SW 1271 (cell line): ENCODE results near the gene ZNF79.
A peak's percentile ranks its signal among the peaks of the same experiment; 100 is the strongest.

ENCODE experiments used
- DNase-seq, 2 experiments: peaks; one replicate each; lab custom pipeline; 2025; lab: John Stamatoyannopoulos, UW

Gene ZNF79

DNA sequence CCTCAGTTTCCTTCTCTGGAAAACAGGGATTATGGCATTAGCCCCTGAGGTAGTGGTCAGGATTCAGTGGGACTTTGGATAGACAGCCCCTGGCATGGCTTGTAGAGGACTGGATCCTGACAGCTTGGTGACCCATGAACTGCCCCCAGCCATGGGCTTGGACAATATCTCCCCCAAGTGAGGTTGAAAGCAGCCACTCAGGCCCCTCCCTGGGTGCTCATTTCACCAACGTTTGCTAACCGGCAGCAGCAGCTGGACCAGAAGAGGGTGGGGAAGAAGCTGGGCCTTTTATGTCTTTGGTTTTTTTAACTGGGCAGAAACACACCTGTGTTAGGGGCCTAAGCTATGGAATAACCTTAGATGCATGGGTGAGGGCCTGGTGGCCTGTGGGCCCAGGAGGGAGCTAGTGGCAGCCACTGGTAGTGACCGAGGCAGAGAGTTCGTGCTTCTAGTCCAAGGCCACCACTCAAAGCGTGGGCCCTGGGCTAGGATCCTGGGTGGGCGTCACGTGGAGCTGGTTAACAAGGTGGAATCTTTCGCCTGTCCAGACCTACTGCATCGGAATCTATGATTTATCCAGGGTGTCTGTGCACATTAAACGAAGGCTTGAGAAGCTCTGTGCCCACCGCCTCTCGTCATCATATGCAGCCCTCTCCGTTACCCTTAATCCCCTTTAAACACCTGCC lies 25.3 kb upstream of the ZNF79 start:
- DNase-seq = no peak

DNA sequence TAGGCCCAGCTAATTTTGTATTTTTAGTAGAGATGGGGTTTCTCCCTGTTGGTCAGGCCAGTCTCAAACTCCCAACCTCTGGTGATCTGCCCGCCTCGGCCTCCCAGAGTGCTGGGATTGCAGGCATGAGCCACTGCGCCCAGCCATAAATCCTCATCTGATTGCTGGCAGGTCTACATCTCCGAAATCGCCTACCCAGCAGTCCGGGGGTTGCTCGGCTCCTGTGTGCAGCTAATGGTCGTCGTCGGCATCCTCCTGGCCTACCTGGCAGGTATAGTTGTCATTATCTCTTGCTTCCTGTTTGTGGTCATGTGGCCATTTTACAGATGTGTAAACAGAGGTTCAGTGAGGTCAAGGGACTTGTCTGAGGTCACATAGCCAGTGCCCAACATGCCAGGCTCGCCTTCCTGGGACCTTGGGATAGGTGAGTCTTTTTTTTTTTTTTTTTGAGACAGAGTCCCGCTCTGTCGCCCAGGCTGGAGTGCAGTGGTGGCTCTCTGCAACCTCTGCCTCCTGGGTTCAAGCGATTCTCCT lies 24.4 kb upstream of the ZNF79 start:
- no peak for DNase-seq

DNA sequence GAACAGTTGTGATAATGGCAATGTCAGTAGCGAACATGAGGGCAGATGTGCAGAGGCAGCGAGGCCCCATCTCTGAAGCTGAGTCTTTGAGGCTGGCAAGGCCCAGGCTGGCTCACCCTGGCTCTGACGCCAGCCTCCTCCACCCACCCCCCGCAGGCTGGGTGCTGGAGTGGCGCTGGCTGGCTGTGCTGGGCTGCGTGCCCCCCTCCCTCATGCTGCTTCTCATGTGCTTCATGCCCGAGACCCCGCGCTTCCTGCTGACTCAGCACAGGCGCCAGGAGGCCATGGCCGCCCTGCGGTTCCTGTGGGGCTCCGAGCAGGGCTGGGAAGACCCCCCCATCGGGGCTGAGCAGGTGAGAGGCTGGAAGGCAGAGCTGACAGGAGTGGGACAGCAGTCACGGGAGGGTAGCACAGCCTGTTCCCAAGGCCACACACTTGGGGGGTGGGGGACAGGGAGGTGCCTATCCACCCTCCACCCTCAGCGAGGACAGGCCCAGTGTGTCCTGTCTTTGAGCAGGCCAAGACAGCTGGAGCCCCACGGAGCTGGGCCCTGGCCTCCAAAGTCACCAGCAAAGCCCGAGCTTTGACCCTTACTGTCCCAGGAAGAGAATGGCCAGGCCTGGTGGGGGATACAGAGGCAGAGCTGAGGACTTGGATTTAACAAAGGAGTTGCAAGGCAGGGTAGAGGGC lies 21.6 kb upstream of the ZNF79 start:
- DNase-seq = no peak

DNA sequence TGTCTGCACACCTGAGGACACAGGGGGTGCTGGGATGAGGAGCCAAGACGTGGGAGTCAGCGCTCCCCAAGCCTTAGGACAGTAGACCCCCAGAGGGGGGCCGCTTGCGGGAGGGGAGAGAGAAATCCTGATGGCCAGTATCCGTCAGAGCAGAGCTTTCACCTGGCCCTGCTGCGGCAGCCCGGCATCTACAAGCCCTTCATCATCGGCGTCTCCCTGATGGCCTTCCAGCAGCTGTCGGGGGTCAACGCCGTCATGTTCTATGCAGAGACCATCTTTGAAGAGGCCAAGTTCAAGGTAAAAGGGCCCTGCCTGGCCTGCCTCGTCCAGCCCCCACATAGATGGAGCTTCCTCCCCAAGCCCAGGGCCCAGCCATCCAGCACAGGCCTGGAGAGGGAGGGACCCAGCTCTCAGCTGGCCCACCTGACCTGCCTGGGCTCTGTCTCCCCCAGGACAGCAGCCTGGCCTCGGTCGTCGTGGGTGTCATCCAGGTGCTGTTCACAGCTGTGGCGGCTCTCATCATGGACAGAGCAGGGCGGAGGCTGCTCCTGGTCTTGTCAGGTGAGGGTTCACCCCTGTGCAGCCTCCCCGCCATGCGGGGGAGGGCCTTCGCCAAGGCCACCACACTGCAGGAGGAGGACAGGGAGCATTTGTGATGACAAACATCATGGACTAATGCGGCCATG lies 20.5 kb upstream of the ZNF79 start:
- DNase-seq = no peak

DNA sequence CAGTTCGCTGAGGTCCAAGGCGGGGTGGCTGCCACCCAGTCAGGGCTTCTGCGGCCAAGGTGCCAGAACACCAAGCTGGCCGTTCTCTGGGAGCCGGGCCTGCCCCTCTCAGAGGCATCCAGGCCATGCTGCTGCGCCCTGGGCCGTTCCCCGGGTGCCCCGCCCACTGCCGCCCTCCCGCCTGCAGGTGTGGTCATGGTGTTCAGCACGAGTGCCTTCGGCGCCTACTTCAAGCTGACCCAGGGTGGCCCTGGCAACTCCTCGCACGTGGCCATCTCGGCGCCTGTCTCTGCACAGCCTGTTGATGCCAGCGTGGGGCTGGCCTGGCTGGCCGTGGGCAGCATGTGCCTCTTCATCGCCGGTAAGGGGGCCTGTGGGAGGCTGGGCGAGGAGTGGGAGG lies 19.6 kb upstream of the ZNF79 start:
- no peak for DNase-seq

DNA sequence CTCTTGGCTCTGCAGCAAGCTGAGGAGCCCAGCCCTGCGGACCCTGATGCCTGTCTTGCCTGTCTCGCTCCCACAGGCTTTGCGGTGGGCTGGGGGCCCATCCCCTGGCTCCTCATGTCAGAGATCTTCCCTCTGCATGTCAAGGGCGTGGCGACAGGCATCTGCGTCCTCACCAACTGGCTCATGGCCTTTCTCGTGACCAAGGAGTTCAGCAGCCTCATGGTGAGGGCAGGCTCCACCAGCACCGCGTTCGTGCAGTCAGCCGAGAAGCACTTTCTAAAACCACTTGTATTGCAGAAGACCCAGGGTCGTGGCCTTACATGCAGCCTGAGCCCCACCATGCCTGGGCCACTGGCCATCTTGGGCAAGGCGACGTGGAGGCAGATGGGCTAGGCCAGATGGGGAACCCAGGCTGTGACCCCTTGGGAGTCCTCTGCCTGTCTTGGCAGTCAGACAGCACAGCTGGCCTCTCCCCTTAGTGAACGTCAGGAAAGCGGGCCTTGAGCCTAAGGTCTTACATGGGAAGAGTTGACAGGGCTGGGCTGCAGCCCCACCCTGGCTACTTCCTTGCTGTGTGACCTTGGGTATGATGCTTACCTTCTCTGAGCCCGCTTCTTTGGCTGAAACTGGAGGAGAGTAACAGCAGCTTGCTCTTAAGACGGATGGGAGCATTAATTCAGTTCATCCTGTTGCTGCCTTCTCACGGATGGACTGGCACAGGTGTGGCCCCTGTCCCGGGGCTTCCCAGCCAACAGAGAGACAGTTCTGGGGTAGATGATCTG lies 18.6 kb upstream of the ZNF79 start:
- no peak for DNase-seq

DNA sequence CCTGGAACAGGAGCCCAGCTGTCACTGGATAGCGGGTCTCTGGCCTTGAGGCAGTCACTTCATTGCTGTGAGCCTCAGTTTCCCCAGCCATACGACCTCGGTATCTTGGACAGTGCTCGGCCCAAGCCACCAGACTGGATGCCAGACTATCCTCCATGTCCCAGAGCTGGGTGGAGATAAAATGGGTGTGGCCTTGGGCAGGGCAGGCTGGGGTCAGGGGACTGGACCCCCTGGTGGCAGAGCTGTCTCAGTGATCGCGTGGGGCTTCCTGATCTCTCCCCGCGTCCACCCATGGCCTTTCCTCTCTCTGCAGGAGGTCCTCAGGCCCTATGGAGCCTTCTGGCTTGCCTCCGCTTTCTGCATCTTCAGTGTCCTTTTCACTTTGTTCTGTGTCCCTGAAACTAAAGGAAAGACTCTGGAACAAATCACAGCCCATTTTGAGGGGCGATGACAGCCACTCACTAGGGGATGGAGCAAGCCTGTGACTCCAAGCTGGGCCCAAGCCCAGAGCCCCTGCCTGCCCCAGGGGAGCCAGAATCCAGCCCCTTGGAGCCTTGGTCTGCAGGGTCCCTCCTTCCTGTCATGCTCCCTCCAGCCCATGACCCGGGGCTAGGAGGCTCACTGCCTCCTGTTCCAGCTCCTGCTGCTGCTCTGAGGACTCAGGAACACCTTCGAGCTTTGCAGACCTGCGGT lies 17.2 kb upstream of the ZNF79 start:
- DNase-seq = no peak

DNA sequence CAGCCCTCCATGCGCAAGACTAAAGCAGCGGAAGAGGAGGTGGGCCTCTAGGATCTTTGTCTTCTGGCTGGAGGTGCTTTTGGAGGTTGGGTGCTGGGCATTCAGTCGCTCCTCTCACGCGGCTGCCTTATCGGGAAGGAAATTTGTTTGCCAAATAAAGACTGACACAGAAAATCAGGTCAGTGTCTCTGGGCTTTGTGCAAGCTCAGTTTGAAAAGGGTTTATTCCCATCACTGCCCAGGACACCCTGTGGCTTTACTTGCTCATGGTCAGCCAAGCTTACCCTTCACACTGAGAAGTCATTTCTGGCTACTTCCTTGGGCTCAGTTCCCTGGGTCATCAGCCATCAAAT lies 16.7 kb upstream of the ZNF79 start:
- no peak for DNase-seq

DNA sequence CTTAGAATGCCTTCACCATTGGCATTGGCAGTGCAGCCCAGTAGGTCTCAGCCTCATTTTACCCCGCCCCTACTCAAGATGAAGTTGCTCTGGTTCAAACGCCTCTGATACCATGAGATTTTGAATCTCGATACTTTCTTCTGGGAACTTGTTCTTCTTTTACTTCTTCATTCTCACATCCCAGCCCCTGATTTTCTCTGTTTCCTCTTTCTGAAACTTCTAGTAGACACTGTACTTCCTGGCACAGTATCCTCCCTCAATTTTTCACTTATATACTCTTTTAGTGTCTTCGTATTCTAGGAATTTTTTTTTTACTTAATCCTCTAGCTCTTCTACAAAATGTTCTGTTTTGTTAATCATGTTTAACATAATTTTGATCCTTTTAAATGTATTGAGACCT lies 13.1 kb upstream of the ZNF79 start:
- no peak for DNase-seq

DNA sequence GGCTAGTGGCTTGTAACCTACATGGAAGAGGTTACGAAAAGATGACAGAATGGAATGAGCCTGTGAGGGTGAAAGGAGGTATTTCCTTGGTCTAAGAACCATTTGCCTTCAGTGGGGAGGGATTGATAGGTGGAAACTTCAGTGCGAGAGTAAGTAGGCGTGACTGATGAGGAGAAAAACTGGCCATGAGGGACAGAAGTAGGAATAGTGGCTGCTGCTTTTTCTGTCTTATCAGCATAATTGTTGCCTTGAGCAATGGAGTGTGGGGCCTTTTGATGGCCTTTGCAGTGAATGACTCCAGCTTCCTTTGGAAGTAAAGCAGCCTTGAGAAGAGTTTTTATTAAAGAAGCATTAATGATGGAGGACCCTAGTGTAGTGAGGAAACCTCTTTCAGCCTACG lies 9.0 kb upstream of the ZNF79 start:
- DNase-seq = no peak

DNA sequence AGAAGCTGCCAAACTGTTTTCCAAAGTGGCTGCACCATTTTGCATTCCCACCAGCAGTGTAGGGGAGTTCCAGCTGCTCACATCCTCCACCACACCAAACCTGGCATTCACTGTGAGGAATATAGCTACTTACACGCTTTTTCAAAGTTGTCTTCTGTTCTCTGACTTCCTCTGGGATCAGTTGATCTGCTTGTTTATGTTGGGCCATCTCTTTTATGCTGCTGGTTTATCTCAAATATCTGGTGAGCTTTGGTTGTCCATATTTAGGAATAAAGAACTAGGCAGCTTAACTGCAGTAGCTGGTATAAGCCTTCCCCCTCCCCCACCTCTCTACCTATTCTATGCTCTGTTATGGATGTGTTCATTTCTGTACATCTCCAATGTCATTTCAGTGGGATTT lies 8.5 kb upstream of the ZNF79 start:
- DNase-seq = no peak

DNA sequence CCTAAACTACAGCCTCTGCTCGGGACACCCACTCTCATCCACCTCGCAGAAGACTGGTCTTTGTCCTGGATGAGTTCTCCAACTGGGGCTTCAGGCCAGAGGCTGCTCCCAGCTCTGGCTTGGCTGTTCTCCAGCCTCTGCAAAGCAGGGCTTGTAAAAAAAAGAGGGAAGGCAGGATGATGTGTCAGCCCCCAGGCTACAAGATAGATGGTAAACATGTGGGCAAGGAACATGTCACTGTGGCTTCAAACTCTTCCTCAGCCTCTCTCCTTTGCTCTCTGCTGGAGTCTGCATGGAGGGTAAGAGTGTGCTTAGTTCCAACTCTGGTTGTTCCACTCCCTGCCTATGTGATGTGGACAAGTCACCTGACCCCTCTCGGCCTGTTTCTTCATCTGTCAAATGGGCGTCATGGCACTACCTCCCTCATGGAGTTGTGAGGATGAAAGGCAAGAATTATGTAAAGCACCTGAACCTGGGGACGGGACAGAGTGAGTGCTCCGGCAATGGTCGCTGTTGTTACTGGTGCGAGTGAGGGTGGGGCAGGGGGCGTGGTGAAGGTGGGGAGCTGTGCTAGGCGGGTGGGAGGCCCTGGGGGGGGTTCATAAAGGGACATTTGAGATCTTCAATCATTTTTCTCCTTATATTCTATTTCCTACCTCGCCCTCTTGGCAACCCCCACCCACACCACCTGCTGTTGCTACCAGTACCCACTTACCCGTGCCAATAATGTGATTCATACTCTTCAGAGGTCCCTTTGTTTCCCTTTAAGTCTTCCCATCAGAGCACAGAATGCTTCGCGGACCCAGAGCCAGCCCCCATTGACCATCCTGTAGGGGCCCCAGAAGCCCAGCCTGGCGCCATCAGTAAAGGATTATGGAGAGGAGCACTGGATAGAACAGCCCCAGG lies 6.8 kb upstream of the ZNF79 start:
- DNase-seq = peak in 1 of 2 experiments; percentile 31

DNA sequence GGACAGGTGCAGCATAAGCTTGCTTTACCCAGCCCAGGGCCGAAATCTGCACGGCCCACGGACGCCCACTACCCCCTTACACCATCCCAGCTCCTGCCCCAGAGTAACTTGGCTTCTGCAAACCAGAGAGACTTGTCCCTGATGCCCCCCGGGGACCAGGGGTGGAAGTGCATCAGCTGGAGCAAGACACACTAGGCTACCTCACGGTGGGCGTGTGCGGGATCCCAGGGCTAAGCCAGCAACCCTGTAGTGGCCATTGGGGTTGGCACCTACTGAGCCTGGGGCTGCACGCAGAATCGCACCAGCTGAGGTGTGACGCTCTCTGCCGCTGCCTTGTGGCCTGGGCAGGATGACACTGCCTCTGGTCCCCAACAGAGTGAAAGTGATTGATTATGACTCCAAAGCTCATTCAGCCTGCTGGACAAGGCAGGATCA lies 6.1 kb upstream of the ZNF79 start:
- DNase-seq = peak in 1 of 2 experiments; percentile 29

DNA sequence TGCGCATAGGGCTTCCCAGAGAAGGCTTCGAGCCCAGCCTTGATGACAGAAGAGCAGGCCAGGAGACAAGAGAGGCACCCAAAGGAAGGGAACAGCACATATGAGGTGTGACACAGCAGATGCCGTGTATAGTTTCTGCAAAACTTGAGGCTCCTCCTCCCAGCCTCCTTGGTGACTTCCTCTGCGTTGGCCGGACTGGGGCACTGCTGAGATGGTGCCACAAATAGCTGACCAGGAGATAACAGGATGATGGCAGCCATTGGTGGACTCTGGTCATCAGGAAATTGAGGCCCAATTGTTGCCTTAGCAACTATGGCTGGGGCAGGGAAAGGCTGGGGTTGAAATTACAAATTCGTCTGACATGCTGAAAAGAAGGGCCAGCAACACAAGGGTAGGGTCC lies 4.8 kb upstream of the ZNF79 start:
- no peak for DNase-seq

DNA sequence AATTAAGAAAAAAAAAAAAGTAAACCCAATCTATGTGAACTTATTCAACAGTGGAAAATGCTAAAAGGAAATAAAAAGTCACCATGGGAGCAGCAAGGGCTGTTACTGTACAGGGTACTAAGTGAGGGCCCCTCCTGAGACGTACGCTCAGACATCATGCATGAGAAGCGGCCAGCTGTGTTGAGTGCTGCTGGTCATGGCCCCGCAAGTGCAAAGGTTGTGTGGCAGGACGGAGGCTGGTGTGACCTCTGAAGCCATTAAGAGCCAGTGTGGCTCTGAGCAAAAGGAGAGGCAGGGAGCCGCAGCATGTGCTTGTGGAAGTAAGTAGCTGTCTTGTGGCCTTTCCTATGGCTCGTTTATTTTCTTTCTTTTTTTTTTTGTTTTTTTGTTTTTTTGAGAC lies 3.1 kb upstream of the ZNF79 start:
- DNase-seq = no peak

DNA sequence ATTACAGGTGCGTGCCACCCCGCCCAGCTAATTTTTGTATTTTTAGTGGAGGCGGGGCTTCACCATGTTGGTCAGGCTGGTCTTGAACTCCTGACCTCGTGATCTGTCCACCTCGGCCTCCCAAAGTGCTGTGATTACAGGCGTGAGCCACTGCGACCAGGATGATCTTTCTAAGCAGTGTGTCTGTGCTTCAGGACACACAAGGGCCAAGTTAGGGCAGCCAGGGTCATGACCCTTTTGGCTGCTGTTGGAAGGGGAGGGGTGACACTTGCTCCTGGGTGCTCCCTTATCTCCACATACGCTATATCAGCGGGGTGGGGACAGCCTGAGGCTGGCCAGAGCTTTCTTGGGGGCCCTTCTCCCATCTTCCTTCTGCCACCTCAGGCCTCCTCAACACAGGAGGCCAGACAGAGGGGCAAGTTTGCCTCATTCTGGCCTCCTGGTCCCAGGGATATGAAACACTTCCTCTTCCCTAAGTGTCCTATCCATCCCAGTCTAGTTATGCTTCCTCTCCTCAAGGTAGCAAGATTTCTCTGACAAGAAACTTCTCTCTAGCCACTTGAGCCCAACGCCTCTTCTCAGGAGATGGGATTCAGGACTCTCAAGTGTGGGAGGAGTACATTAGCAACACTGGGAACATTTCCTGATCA lies 1.9 kb upstream of the ZNF79 start:
- DNase-seq = no peak

DNA sequence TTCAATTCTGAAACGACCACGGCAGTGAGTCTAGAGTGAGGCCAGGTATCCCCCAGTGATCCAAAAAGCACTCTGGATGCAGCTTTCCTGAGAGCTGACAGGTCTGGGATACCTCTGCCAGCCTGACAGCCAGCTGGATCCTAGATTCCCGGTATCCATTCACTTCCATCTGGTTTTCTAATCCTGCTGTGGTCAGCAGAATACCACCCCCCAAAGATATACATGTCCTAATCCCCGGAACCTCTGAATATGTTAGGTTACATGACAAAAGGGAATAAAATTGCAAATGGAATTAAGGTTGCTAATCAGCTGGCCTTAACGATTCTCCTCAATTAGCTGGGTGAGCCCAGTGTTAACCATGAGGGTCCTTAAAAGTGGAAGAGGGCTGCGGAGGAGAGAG lies 1.4 kb upstream of the ZNF79 start:
- DNase-seq = no peak

DNA sequence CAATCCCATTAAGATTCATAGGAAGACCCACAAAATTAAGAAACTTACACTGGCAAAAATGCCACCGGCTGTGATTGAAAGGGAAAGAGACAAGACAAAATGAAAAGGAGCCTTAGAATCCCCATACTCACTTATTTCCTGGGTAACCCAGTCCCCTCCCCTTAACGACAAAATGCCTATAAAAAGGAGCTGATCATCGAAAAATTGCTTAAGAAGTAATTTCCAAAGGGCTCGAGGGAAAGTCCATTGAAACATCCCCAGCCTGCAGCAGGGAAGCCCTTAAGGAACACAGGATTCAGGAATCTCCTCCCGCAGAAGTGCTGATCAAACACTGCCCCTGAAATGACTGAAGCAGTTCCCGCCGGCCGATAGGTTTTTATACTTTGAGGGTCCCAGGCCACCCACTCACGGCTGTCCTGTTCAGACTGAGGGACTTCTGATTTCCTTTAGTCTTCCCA lies 677 bp upstream of the ZNF79 start:
- DNase-seq = no peak

DNA sequence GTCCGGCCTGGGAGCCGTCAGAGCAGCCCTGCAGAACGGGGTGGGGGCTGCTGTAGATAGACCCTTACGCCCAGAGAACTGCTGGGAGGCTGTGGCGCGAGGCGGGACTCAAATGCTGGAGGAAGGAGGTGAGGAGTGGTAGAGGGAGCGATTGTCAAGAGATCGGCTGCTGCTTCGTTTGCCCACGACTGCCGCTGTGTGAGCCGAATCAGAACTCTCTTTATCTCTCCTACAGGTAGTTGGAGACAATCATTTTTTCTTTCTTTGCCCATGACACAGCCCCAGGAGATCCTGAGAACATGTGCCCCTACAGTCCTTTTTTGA lies 456 bp downstream of the ZNF79 start:
- peak in 1 of 2 experiments; percentile 50 for DNase-seq

DNA sequence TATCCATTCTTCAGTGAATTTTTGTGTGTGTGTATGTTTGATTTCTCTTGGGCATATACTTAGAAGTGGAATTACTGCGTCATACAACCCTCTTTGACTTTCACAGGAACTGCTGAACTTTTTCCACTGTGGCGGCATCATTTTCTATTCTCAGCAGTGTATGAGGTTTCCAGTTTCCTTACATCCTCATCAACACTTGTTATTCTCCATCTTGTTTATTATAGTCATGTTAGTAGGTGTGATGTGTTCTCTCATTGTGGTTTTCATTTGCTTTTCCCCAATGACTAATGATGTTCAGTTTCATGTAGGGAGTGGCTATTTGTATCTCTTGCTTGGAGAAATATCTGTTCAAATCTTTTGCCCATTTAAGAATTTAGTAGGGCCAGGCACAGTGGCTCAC lies 2.6 kb downstream of the ZNF79 start:
- no peak for DNase-seq
